ENCODE measurements around the gene EEF2K.

Gene EEF2K

DNA sequence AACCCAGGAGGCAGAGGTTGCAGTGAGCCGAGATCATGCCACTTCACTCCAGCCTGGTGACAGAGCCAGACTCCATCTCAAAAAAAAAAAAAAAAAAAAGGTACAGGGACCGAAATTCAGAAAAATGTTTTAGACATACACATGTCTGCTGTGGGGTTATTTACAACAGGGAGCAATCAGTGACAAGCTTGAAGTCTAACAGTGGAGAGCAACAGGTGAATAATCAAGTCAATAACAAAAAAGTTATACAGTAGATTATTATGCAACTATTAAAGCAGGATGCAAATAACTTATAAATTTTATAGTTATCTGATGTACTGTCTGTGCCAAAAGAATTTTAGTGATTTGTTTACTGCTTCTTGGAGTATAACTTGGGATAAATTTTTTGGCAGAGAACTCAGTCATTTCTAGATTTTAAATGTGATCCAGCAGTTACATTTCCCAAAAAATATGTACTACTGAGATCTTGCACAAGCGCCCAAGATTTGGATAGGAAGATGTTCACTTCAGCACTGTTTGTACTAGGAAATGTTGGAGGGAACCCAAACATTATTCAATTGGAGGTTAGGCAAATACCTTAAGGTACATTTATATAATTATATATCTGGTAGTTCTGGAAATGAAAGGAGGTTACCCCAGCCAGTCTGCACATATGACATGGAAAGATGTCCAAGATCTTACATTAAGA lies 34.1 kb downstream of the EEF2K start:
- DNase-seq (ENCODE audit: low read depth, low spot score) = no peak

DNA sequence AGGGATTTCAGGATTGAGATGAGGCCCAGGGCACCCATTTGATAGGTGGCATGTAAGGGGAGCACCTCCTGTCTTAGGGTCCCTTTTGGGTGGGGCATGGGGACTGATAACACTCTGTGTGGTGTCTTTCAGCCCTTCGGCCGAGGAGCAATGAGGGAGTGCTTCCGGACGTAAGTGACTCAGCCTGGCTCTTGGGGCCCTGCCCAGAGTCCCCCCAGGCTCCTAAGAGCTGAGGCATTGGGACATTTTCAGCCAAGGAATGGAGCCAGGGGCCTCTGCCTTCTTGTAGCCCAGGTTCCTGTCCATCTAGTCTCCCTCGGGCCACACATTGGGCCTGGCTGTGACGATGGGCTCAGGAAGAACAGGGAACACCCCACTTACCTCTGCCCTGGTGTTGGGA lies 44.4 kb downstream of the EEF2K start:
- no peak for DNase-seq (ENCODE audit: low read depth, low spot score)

DNA sequence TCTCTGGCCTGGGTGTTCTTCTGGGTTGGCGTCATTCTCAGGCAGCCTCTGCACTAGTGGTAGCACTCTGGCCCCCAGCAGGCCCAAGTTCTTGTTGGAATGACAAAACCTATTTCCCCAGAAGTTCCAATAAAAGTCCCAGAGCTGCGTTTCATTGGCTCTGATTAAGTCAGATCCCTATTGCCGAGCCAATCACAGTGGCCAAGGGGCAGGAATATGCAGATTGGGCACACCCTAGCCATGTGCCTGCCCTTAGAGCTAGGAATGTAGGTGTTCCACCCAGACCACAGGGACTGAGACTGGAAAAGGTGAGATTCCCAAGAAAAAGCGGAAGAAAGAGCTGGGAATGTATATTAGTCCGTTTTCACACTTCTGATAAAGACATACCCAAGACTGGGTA lies 46.2 kb downstream of the EEF2K start:
- no peak for DNase-seq (ENCODE audit: low read depth, low spot score)

DNA sequence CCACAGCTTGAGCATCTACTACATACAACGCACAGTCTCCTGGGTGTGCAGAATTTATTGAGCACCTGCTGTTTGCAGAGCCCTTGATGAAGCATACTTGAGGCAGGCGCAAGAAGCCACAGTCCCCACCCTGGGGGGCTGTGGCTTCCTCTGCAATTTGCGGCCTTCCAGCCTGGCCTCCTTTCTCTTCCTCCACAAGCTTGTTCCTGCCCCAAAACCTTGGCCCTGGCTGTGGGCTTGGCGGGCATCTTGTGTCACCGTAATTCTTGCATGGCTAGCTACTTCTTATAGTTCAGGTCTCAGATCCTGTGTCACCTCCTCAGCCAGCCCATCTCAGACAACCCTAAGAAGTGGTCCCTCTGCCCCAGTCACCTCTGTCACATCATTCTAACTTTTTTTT lies 47.2 kb downstream of the EEF2K start:
- no peak for DNase-seq (ENCODE audit: low read depth, low spot score)

DNA sequence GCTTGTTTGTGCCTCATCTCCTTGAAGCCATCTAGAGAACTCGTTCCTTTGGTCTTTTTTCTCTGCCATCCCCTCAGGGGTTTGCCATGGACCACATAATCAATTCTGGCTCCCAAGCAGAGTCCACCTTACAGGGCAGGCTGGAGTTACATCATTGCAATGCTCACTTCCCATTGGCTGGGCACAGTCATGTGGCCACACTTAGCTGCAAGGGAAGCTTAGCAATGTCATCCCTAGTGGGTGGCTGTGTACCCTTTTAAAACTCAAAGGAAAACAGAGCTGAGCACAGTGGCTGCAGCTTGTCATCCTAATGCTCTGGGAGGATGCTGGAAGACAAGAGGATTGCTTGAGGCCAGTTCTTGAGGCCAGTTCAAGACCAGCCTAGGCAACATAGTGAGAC lies 49.3 kb downstream of the EEF2K start:
- no peak for DNase-seq (ENCODE audit: low read depth, low spot score)

DNA sequence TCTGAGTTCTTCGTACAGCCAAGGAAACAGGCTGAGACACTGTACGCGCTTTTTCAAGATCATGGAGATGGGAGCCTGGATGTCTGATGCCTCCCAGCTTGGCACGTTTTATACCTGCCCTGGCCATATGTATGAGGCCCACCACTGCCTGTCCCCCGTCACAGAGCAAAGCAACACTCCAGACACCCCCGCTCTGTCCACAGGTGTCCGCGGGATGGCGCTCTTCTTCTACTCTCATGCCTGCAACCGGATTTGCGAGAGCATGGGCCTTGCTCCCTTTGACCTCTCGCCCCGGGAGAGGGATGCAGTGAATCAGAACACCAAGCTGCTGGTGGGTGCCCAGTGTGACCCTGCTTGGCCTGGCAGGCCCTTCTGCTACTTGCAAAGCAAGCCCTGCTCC lies 51.4 kb downstream of the EEF2K start:
- DNase-seq (ENCODE audit: low read depth, low spot score) = no peak

GRCh38 chr16:22260490-22260889 lies 54.4 kb downstream of the EEF2K start:
- DNase-seq (ENCODE audit: low read depth, low spot score) = no peak

- DNase-seq (ENCODE audit: low read depth, low spot score) = no peak
Observed at GRCh38 chr16:22262460-22262859, 56.4 kb downstream of the EEF2K start.

GRCh38 chr16:22264786-22265185 lies 58.7 kb downstream of the EEF2K start:
- no peak for DNase-seq (ENCODE audit: low read depth, low spot score)

DNA sequence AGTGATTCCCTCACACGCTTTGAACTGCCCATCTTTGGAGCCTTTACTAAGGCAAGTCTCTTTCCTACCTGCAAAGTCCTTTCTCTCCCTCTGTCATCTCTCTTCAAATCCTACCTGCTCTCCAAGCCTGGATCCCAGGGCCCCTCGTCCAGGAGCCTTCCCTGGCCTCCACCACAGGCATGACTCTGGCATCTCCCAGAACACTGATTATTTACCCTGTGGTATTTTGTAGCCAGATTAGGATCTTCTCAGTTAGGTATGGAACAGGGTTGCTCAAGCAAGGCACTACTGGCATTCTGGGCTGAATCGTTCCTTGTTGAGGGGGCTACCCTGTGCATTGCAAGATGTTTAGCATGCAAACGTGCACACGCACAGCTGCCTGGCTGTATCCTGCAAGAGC lies 59.3 kb downstream of the EEF2K start:
- DNase-seq (ENCODE audit: low read depth, low spot score) = no peak

DNA sequence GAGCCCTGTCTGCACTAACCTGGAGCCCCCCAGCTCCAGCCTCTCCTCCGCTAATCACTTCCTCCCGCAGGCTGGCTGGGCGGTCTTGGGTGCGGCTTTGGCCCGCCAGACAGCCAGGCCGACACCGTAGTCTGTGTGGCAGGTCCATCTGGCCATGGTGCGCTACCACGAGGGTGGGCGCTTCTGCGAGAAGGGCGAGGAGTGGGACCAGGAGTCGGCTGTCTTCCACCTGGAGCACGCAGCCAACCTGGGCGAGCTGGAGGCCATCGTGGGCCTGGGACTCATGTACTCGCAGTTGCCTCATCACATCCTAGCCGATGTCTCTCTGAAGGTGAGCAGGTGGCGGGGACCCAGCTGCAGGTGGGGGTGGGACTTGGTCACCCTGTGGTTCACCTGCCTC lies 60.5 kb downstream of the EEF2K start:
- DNase-seq (ENCODE audit: low read depth, low spot score) = no peak

- no peak for DNase-seq (ENCODE audit: low read depth, low spot score)
Observed at GRCh38 chr16:22267764-22268163, 61.7 kb downstream of the EEF2K start.

- no peak for DNase-seq (ENCODE audit: low read depth, low spot score)
Observed at GRCh38 chr16:22270525-22270924, 64.4 kb downstream of the EEF2K start.

DNA sequence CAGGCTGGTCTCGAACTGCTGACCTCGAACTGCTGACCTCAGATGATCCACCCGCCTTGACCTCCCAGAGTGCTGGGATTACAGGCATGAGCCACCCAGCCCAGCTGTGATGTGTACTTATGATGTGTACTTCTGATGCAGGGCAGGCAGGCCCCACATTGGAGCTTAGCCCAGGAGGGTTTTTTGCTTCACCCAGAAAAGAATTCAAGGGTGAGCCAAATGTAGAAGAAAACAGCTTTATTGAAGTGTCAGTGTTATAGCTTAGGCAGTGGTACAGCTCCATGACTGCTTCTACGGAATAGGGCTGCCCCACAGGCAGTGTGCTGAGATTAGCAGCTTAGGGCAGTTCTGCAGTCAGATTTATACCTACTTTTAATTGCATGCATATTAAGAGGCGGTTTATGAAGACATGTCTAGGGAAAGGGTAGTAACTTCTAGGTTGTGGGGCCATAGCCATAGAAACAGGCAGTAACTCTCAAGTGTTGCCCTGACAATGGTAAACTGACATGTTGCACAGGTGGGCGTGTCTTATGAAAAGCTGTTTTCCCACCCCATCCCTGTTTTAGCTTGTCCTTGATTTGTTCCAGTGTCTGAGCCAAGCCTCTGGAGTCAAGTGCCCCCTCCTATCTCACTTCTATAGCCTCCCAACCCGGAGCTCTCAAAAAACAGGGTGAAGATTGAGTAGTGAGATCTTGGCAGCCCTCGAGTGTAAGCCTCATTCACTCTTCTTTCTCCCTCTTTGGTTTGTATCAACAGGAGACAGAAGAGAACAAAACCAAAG lies 67.0 kb downstream of the EEF2K start:
- no peak for DNase-seq (ENCODE audit: low read depth, low spot score)

- no peak for DNase-seq (ENCODE audit: low read depth, low spot score)
Observed at GRCh38 chr16:22274916-22275315, 68.8 kb downstream of the EEF2K start.

- no peak for DNase-seq (ENCODE audit: low read depth, low spot score)
Observed at GRCh38 chr16:22278441-22279230, 72.6 kb downstream of the EEF2K start.

- DNase-seq (ENCODE audit: low read depth, low spot score) = no peak
Observed at GRCh38 chr16:22282254-22282892, 76.3 kb downstream of the EEF2K start.

- no peak for DNase-seq (ENCODE audit: low read depth, low spot score)
Observed at GRCh38 chr16:22284637-22285036, 78.6 kb downstream of the EEF2K start.

GRCh38 chr16:22285080-22285479 lies 79.0 kb downstream of the EEF2K start:
- DNase-seq (ENCODE audit: low read depth, low spot score) = no peak

GRCh38 chr16:22291020-22291419 lies 84.9 kb downstream of the EEF2K start:
- DNase-seq (ENCODE audit: low read depth, low spot score) = no peak

DNA sequence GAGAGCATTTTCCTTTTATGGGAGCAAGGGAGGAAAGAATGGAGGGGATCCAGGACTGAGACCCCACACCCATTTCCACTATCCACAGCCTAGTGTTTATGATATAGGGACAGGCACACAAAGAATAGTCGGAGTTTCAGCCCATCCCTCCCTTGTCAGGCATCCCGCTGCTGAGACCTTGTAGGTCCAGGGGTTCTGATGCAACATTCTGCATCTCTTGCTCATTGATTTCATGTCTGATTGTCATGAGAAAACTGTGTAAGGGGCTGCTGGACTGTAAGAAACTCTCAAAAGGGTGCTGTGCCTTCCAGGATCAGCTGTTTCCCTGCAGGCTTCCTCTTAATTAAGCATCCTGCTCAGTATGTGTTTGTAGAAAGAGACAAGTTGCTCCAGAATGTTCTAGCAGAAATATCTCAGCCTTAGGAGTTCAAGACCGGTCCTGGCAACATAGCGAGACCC lies 85.8 kb downstream of the EEF2K start:
- no peak for DNase-seq (ENCODE audit: low read depth, low spot score)

DNA sequence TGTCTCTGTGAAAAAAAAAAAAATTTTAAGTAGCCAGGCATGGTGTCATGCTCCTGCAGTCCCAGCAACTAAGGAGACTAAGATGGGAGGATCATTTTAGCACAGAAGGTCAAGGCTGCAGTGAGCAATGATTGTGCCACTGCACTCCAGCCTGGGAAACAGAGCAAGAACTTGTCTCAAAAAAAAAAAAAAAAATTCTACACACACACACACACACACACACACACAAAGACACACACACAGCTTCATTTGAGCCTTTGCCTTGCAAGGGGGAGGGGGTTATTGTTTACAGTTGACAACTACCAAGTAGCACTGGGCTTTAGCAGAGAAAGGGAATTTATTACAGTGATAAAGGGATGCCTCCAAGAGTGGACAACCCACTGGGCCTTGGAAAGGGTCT lies 86.2 kb downstream of the EEF2K start:
- DNase-seq (ENCODE audit: low read depth, low spot score) = no peak

Data from brain pericyte (primary cell).